Subcutaneous abdominal adipose tissue (tissue), 5 donors: Measurements from ENCODE around the gene ADAMTSL4.
"Not testable (repeated sequence)": the region's sequence is repeated elsewhere in the genome, so short reads cannot be mapped to it uniquely, and the experiment has no call there.

Experiments used
- H3K27ac ChIP-seq: one replicate; pipeline ENCODE4 v1.7.0; 2013; ENCODE audit warnings: low read depth, mild to moderate bottlenecking, inconsistent platforms, low read length, moderate library complexity
- H3K27me3 ChIP-seq, 5 donors: one replicate each; pipeline ENCODE4 v1.7.0; 2013; ENCODE audit warnings: low read length in 5 of 5, inconsistent platforms in 1 of 5; ENCODE audit not compliant: control insufficient read depth in 5 of 5, insufficient read depth in 4 of 5
- H3K36me3 ChIP-seq, 5 donors: one replicate each; pipeline ENCODE4 v1.7.0; 2013; ENCODE audit warnings: low read length in 5 of 5; ENCODE audit not compliant: control insufficient read depth in 5 of 5, insufficient read depth in 5 of 5
- H3K4me1 ChIP-seq, 5 donors: one replicate each; pipeline ENCODE4 v1.7.0; 2013; ENCODE audit warnings: low read length in 5 of 5, mild to moderate bottlenecking in 3 of 5, moderate library complexity in 1 of 5; ENCODE audit not compliant: control insufficient read depth in 5 of 5, insufficient read depth in 5 of 5
- H3K4me3 ChIP-seq, 5 donors: one replicate each; pipeline ENCODE4 v1.7.0; 2013; ENCODE audit warnings: low read length in 5 of 5, low read depth in 1 of 5
- H3K9ac ChIP-seq, 5 donors: one replicate each; pipeline ENCODE4 v1.7.0; 2013; ENCODE audit warnings: low read length in 5 of 5, mild to moderate bottlenecking in 4 of 5, moderate library complexity in 3 of 5
- H3K9me3 ChIP-seq, 5 donors: one replicate each; pipeline ENCODE4 v1.7.0; 2013; ENCODE audit warnings: low read length in 5 of 5; ENCODE audit not compliant: control insufficient read depth in 5 of 5
- donor health status: healthy.
- donor health status: healthy.
- donor health status: healthy.
- donor health status: healthy.
- donor health status: healthy.

The ADAMTSL4 gene

GRCh38 chr1:150581437-150581836, 32.2 kb downstream of the ADAMTSL4 start:
- not testable (repeated sequence) for H3K27me3 ChIP-seq, H3K9me3 ChIP-seq, H3K27ac ChIP-seq, H3K4me3 ChIP-seq, H3K9ac ChIP-seq
- H3K36me3 ChIP-seq = peaks cover 9 to 17% (median 15%) of the 10 kb centered on the region in 5 donors
- peaks cover 2 to 18% (median 15%) of the 10 kb centered on the region in 5 donors for H3K4me1 ChIP-seq

- H3K27ac ChIP-seq, H3K4me3 ChIP-seq, H3K9me3 ChIP-seq, H3K9ac ChIP-seq, H3K27me3 ChIP-seq: not testable (repeated sequence)
- peaks cover 4 to 12% (median 9%) of the 10 kb centered on the region in 5 donors for H3K36me3 ChIP-seq
- peaks cover 2 to 14% (median 13%) of the 10 kb centered on the region in 5 donors for H3K4me1 ChIP-seq
These were observed 32.8 kb downstream of the ADAMTSL4 start for GRCh38 chr1:150581962-150582361.

- Histone ChIP-seq H3K9ac (peak overlapping the region in 1 of 5 donors; percentile 4), H3K36me3 (peaks cover 0 to 8% (median 5%) of the 10 kb centered on the region in 5 donors), H3K4me1 (peaks cover 2 to 13% (median 10%) of the 10 kb centered on the region in 5 donors), H3K4me3 (no peak overlapping the region), H3K9me3 (no peaks in the 10 kb centered on the region), H3K27me3 (no peaks in the 10 kb centered on the region), H3K27ac (no peak overlapping the region)
These were observed 33.2 kb downstream of the ADAMTSL4 start for GRCh38 chr1:150582371-150582770.

GRCh38 chr1:150596095-150596892, 47.1 kb downstream of the ADAMTSL4 start:
- Histone ChIP-seq H3K27ac (no peak overlapping the region), H3K36me3 (no peaks in the 10 kb centered on the region), H3K9ac (no peak overlapping the region), H3K27me3 (no peaks in the 10 kb centered on the region), H3K4me3 (no peak overlapping the region), H3K4me1 (peaks cover 0 to 2% (median 0%) of the 10 kb centered on the region in 5 donors), H3K9me3 (no peaks in the 10 kb centered on the region)

GRCh38 chr1:150596976-150597375, 47.8 kb downstream of the ADAMTSL4 start:
- H3K4me3 ChIP-seq = no peak overlapping the region
- H3K27ac ChIP-seq = no peak overlapping the region
- H3K9me3 ChIP-seq = no peaks in the 10 kb centered on the region
- peaks cover 0 to 2% (median 0%) of the 10 kb centered on the region in 5 donors for H3K4me1 ChIP-seq
- H3K36me3 ChIP-seq = no peaks in the 10 kb centered on the region
- H3K27me3 ChIP-seq = no peaks in the 10 kb centered on the region
- H3K9ac ChIP-seq = no peak overlapping the region

GRCh38 chr1:150598346-150598745, 49.1 kb downstream of the ADAMTSL4 start:
- not testable (repeated sequence) for H3K36me3 ChIP-seq, H3K27me3 ChIP-seq, H3K9ac ChIP-seq, H3K4me1 ChIP-seq, H3K4me3 ChIP-seq, H3K9me3 ChIP-seq, H3K27ac ChIP-seq

- H3K9ac ChIP-seq = no peak overlapping the region
- H3K9me3 ChIP-seq = no peaks in the 10 kb centered on the region
- H3K27ac ChIP-seq = no peak overlapping the region
- no peaks in the 10 kb centered on the region for H3K36me3 ChIP-seq
- H3K27me3 ChIP-seq = no peaks in the 10 kb centered on the region
- no peak overlapping the region for H3K4me3 ChIP-seq
- H3K4me1 ChIP-seq = peaks cover 0 to 13% (median 8%) of the 10 kb centered on the region in 5 donors
These were observed 52.3 kb downstream of the ADAMTSL4 start for GRCh38 chr1:150601540-150601939.

- H3K36me3 ChIP-seq, H3K9me3 ChIP-seq, H3K4me3 ChIP-seq, H3K27me3 ChIP-seq, H3K9ac ChIP-seq, H3K27ac ChIP-seq: not testable (repeated sequence)
- peaks cover 0 to 13% (median 8%) of the 10 kb centered on the region in 5 donors for H3K4me1 ChIP-seq
These were observed 53.2 kb downstream of the ADAMTSL4 start for GRCh38 chr1:150602372-150602771.

GRCh38 chr1:150603711-150604110, 54.5 kb downstream of the ADAMTSL4 start:
- Histone ChIP-seq H3K9ac (peak overlapping the region in 2 of 5 donors; percentile 66 to 73), H3K4me3 (no peak overlapping the region), H3K4me1 (peaks cover 0 to 13% (median 8%) of the 10 kb centered on the region in 5 donors), H3K36me3 (no peaks in the 10 kb centered on the region), H3K27me3 (no peaks in the 10 kb centered on the region), H3K27ac (peak overlapping the region; percentile 77), H3K9me3 (no peaks in the 10 kb centered on the region)

GRCh38 chr1:150604226-150604588, 55.0 kb downstream of the ADAMTSL4 start:
- Histone ChIP-seq H3K9ac (peak overlapping the region in 3 of 5 donors; percentile 22 to 73 (median 66)), H3K4me3 (no peak overlapping the region)

More at GRCh38 chr1:150604226-150604588, 55.0 kb downstream of the ADAMTSL4 start:
- Histone ChIP-seq H3K9me3 (no peaks in the 10 kb centered on the region), H3K27me3 (no peaks in the 10 kb centered on the region), H3K36me3 (no peaks in the 10 kb centered on the region), H3K4me1 (peaks cover 0 to 14% (median 8%) of the 10 kb centered on the region in 5 donors), H3K27ac (peak overlapping the region; percentile 77)
